Stimulated activated naive B cell treated with anti-CD40 and anti-IgM and Interleukin-4, amounts not matched to agents 10 μg/mL and 1 μg/mL and 100 μg/mL, for 72 hours (primary cell): Measurements from ENCODE around the gene PHRF1.

ENCODE experiments used
- ATAC-seq, 2 donors: fragments of 150-1000 bp; cut with Tn5 transposase; replicated peaks; 2 replicates each; pipeline ENCODE4 v1.10.0; 2021; ENCODE audit warnings: moderate library complexity in 1 of 2
- DNase-seq: peaks from one replicate; pipeline ENCODE4 v3.0.0; 2021
- H3K27ac Mint-ChIP-seq: one replicate; pipeline ENCODE4 v1.8.0; 2022; ENCODE audit warnings: mild to moderate bottlenecking, mixed read lengths
- H3K27me3 Mint-ChIP-seq, 2 donors: one replicate each; pipeline ENCODE4 v1.8.0; 2022; ENCODE audit warnings: mixed read lengths in 2 of 2
- H3K36me3 Mint-ChIP-seq, 2 donors: one replicate each; pipeline ENCODE4 v1.8.0; 2022; ENCODE audit warnings: mixed read lengths in 2 of 2, mild to moderate bottlenecking in 1 of 2
- H3K4me1 Mint-ChIP-seq, 2 donors: one replicate each; pipeline ENCODE4 v1.8.0; 2022; ENCODE audit warnings: mixed read lengths in 2 of 2, mild to moderate bottlenecking in 1 of 2
- H3K4me3 Mint-ChIP-seq, 2 donors: one replicate each; pipeline ENCODE4 v1.8.0; 2022; ENCODE audit warnings: mild to moderate bottlenecking in 2 of 2, mixed read lengths in 2 of 2, moderate library complexity in 1 of 2
- H3K9me3 Mint-ChIP-seq, 2 donors: one replicate each; pipeline ENCODE4 v1.8.0; 2022; ENCODE audit warnings: mixed read lengths in 2 of 2, mild to moderate bottlenecking in 1 of 2

The PHRF1 gene

DNA sequence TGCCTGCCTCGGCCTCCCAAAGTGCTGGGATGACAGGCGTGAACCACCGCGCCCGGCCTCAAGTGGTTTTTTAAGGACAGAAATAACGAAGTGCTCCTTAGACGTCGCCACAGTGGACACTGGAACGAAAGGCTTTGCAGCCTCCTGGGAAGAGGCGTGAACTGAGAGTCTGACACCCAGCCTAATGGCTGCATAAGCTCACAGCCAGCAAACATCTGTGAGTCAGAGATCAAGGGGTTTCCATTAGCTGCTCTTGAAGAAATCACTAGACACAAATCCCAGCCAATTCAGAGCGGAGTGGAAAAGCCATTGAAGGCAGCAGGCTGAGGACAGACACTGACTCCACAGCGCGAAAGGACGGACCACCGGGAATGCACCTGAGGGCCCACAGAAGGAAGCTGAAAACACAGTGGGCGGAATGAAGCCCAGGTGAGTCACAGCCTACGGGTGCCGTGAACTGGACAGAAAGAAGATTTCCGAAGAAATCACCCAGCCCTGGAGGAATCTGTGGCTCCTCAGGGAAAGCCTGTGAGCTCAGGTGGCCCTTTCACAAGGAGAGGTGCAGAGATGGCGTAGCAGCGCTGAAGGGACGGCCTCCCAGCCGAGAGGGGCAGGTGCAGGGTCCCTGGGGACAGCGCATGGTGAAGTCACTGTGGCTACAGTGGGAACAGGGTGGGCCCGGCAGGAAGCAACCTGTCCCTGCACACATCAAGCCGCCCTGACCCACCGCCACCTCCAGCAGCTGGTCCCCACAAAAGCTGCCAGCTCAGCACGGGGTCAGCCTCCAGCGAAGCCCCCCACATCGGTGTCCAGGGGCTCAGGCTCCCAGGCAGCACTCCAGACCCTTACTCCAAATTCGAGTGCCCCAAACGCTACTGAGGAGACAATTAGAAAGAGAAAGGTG is 27.3 kb upstream of the PHRF1 start:
- H3K4me3 Mint-ChIP-seq = no peak overlapping the region
- no peak for ATAC-seq
- H3K36me3 Mint-ChIP-seq = peaks cover 0 to 3% of the 10 kb centered on the region in 2 donors
- H3K27ac Mint-ChIP-seq = no peak overlapping the region
- peaks cover 0 to 8% of the 10 kb centered on the region in 2 donors for H3K4me1 Mint-ChIP-seq
- DNase-seq = no peak
- no peaks in the 10 kb centered on the region for H3K27me3 Mint-ChIP-seq
- H3K9me3 Mint-ChIP-seq = no peaks in the 10 kb centered on the region

DNA sequence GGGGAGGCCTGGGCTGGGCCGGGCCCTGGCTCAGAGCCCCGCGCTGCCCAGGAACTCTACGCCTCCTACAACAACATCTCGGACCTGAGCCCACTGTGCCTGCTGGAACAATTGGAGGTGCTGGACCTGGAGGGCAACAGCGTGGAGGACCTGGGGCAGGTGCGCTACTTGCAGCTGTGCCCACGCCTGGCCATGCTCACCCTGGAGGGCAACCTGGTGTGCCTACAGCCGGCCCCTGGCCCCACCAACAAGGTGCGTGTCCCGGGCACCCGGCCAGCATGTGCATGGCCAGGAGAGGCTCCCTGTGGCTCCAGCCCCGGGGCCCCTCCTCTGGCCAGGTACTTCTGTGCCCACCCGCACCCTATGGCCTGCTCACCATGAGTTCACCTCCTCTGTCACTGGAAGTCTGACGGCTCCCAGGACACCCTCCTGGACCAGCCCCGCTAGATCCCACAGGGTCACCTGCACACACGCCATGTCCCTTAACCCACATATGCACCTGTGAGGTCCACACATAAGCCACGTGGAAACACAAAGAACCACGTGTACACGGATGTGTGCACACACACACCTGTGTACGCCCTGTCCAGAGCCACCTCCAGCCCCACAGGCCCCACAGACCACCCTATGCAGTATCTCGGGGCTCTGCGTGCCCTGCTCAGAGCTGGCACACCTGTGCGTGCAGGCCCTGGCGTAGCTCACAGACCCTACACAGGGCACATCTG is 26.1 kb upstream of the PHRF1 start:
- ATAC-seq = no peak
- Mint-ChIP-seq H3K36me3 (peaks cover 0 to 3% of the 10 kb centered on the region in 2 donors), H3K4me3 (no peak overlapping the region), H3K4me1 (peaks cover 0 to 12% of the 10 kb centered on the region in 2 donors), H3K27ac (no peak overlapping the region), H3K9me3 (no peaks in the 10 kb centered on the region), H3K27me3 (no peaks in the 10 kb centered on the region)
- no peak for DNase-seq

DNA sequence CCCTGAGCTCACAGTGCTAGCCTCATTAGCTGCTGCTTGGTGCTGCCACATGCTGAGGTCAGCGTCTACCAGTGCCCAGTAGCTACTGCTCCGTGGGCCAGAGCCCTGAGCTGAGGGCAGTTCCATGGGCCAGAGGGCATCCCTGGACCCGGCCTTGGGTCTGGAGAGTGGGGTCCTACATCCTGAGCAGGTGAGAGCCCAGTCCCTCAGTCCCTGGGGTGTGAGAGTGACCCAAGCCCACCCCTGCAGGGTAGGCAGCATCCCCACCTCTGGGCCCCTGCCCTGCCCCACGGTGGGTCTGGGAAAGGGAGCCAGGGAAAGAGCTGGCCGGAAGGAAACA is 25.6 kb upstream of the PHRF1 start:
- Mint-ChIP-seq H3K27me3 (no peaks in the 10 kb centered on the region), H3K4me3 (no peak overlapping the region), H3K9me3 (no peaks in the 10 kb centered on the region), H3K27ac (no peak overlapping the region), H3K4me1 (peaks cover 0 to 12% of the 10 kb centered on the region in 2 donors), H3K36me3 (peaks cover 0 to 3% of the 10 kb centered on the region in 2 donors)
- no peak for DNase-seq
- no peak for ATAC-seq

DNA sequence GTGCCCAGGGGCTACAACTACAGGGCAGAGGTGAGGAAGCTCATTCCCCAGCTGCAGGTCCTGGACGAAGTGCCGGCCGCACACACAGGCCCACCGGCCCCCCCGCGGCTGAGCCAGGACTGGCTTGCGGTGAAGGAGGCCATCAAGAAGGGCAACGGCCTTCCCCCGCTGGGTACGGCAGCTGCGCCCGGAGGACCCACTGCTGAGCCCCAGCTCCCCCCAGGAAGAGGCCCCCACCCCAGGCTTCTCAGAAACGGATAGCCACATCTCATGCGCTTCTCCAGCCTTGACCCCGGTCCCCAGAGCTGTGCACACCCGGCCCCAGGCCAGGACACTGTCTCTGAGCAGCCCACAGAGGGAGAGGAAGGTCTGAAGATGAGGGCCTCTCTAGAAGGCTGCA is 25.1 kb upstream of the PHRF1 start:
- Mint-ChIP-seq H3K9me3 (no peaks in the 10 kb centered on the region), H3K27me3 (peaks cover 0 to under 1% of the 10 kb centered on the region in 2 donors), H3K36me3 (peaks cover 0 to 3% of the 10 kb centered on the region in 2 donors), H3K27ac (no peak overlapping the region), H3K4me1 (peaks cover 0 to 12% of the 10 kb centered on the region in 2 donors), H3K4me3 (no peak overlapping the region)
- no peak for DNase-seq
- no peak for ATAC-seq

DNA sequence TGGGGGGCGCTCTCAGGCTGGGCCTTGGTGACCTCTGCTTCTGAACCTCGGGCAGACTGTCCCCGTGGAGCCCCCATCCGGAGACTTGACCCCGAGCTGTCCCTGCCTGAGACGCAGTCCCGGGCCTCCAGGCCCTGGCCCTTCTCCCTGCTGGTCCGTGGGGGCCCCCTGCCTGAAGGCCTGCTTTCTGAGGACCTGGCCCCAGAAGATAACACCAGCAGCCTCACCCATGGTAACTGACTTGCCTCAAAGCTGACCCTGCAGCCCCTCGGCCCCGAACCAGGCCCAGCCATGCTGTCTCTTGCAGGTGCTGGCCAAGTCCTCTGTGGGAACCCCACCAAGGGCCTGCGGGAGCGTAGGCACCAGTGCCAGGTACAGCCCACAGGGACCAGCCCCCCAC is 24.7 kb upstream of the PHRF1 start:
- no peak overlapping the region for H3K4me3 Mint-ChIP-seq
- H3K36me3 Mint-ChIP-seq = peaks cover 0 to 3% of the 10 kb centered on the region in 2 donors
- H3K4me1 Mint-ChIP-seq = peaks cover 0 to 12% of the 10 kb centered on the region in 2 donors

DNA sequence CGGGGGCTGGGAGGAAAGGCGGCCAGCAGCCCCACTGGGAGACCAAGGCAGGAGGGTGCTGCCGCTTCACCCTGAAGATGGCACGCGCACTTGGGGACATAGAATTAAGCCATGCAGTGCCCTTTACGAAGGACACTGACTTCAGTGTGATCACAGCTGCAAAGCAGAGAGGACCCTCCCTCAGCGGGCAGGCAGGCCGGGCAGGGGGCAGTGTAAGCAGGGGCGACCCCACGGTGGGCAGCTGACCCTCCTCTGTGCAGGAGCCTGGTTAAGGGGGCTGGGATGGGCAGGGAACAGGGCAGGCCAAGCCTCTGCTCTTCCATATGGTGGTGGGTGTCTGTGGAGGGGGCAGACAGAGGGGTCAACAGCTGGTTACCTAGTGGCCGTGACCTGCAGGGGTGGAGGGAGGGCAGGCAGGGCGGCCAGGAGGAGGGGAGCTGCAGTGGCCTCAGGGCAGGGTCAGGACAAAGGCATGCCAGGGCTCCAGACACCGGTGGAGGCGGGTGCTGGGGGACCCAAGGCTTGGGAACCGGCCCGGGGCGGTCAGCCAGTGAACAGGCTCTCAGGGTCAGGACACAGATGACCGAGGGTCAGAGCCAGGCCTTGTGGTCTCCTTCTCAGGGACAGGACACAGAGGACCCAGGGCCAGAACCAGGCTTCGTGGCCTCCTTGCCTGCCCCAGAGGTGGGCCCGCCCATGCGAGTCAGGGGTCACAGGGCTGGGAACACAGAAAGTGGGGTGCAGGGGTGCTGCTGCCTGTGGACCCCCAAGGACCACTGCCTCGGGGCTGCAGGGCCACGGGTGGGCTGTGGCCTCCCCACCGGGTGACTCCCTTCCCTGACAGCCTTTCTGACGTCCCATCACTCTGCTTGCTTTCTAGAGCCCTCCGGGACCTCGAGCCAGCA is 22.9 kb upstream of the PHRF1 start:
- DNase-seq (no peak), ATAC-seq (no peak)
- H3K4me3 Mint-ChIP-seq = no peak overlapping the region
- peaks cover 0 to 3% of the 10 kb centered on the region in 2 donors for H3K36me3 Mint-ChIP-seq
- H3K27ac Mint-ChIP-seq = peak overlapping the region; percentile 37
- peaks cover 0 to 12% of the 10 kb centered on the region in 2 donors for H3K4me1 Mint-ChIP-seq
- H3K27me3 Mint-ChIP-seq = peaks cover 3 to 6% of the 10 kb centered on the region in 2 donors
- H3K9me3 Mint-ChIP-seq = no peaks in the 10 kb centered on the region

More for the DNA sequence above, 24.7 kb upstream of the PHRF1 start:
- Mint-ChIP-seq H3K27ac (no peak overlapping the region), H3K9me3 (no peaks in the 10 kb centered on the region), H3K27me3 (peaks cover 0 to 5% of the 10 kb centered on the region in 2 donors)
- no peak for DNase-seq
- no peak for ATAC-seq

DNA sequence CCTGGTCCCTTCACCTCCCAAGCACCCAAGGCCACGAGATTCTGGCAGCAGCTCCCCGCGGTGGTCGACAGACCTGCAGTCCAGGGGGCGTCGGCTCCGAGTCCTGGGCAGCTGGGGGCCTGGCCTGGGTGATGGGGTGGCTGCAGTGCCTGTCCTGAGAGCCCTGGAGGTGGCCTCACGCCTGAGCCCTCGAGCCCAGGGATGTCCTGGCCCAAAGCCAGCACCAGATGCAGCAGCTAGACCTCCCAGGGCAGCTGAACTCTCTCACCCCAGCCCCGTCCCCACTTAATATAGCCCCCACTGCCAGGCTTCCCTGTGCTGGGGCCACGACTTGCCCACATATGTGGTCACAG is 22.3 kb upstream of the PHRF1 start:
- no peaks in the 10 kb centered on the region for H3K9me3 Mint-ChIP-seq
- ATAC-seq = no peak
- peaks cover 0 to 12% of the 10 kb centered on the region in 2 donors for H3K4me1 Mint-ChIP-seq
- no peak for DNase-seq
- H3K4me3 Mint-ChIP-seq = peak overlapping the region; percentile 35 to 48
- H3K36me3 Mint-ChIP-seq = peaks cover 0 to 3% of the 10 kb centered on the region in 2 donors
- H3K27ac Mint-ChIP-seq = no peak overlapping the region
- H3K27me3 Mint-ChIP-seq = peaks cover 3 to 6% of the 10 kb centered on the region in 2 donors

DNA sequence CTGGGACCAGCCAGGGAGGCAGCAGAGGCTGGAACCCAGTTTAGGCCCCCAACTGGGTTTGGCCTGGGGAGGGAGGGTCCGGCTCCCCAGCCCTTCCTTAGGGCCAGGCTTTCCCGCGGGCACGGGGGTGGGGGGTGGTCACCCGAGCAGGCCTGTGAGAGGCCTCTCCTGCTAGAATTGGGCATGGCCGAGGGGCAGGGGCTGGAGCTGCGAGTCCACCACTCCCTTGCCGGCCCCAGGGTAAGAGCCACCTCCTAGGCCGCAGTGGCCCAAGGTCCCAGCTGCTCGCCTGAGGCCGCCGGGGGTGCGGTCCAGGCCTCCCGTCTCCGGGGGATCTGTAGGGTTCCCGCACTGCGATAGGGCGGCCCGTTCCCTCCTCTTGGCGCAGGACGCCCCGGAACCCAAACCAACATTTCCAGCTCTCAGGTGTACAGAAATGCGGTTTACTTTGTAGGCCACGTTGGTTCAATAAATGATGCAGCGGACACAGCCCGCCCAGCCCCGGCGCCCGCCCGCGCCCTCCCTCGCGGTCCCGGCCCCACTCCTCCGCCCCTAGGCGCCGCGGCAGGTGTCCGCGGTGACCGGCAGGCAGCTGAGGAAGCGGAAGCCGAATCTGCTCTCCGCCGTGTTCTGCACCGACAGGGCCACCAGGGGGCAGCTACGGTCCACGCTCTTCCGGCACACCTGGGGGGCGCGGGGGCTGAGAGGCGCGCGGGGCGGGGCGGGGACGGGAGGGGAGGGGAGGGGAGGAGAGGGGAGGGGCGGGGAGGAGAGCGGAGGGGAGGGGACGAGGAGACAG is 21.6 kb upstream of the PHRF1 start:
- ATAC-seq = peak; percentile 86 to 89
- Mint-ChIP-seq H3K27me3 (peaks cover 3 to 6% of the 10 kb centered on the region in 2 donors), H3K27ac (peak overlapping the region; percentile 31), H3K9me3 (no peaks in the 10 kb centered on the region), H3K36me3 (peaks cover 0 to 3% of the 10 kb centered on the region in 2 donors), H3K4me3 (peak overlapping the region; percentile 64 to 66), H3K4me1 (peaks cover 3 to 13% of the 10 kb centered on the region in 2 donors)
- DNase-seq = no peak

DNA sequence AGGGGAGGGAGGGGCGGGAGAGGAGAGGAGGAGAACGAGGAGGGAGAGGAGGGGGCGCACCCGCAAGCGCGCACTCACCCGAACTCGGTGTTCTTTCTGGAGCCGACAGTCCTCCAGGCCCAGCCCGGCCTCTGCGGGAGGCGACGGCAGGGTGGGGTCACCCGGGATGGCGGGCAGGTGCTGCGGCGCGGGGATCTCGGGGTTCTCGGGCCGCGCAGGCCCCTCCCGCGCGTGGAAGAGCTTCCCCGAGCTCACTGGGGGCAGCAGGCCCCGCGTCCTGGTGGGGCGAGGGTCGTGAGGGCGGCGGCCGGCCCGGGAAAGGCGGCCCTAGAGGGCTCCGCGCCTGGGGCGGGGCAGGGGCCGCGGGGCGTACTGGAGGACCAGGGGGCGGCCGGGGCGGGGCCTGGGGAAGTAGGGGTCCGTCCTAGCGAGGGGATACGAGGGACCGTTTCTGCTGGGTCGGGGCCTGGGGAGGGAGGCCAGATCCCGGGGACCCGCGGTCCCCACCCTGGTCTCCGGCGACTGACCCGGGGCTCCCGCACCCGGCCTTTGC is 21.0 kb upstream of the PHRF1 start:
- ATAC-seq = peak; percentile 8 to 14
- peak overlapping the region; percentile 32 to 64 for H3K4me3 Mint-ChIP-seq

DNA sequence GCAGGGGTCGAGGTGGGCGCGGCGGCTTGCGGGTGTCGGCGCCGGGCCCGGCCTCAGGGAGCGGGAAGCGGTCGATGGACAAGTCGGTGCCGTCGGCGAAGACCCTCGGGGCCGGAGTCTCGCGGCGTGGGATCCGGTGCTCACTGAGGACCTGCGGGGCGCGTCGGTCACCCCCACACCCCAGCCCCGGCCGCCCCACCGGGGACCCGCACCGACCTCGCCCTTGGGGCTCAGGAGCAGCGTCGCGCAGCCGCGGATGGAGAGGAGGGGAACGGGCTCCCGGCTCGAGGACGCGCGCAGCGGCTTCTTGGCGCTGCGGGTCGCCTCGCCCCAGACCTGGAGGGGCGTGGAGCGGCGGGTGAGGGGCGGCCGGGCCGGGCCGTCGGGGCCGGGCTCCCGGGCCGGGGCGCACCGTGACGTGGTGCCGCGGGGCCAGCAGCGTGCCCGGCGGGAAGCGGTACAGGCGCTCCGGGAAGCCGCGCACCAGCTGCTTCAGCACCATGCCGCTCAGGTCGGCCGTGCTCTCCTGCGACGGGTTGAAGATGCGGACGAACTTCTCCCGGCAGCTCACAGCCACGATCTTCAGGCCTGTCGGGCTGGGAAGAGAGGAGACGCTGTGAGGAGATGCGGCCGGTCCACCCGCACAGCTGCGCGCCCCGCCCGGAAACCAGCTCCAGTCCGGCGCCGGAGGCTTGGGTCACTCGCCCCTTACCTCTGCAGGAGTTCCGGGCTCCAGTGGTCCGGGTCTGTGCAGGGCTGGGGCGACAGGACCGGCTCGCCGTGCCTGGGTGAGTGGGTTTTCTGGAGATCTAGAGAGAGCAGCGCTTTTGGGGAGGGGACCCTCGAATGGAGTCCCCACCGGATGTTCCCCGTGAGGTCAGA is 20.2 kb upstream of the PHRF1 start:
- Mint-ChIP-seq H3K4me1 (peaks cover 8 to 21% of the 10 kb centered on the region in 2 donors), H3K27me3 (peaks cover 3 to 6% of the 10 kb centered on the region in 2 donors), H3K27ac (peak overlapping the region; percentile 28), H3K9me3 (no peaks in the 10 kb centered on the region), H3K36me3 (no peaks in the 10 kb centered on the region), H3K4me3 (peak overlapping the region in 1 of 2 donors; percentile 51)
- no peak for ATAC-seq
- DNase-seq = no peak

More for the DNA sequence above, 21.0 kb upstream of the PHRF1 start:
- no peak overlapping the region for H3K27ac Mint-ChIP-seq
- no peak for DNase-seq
- H3K9me3 Mint-ChIP-seq = no peaks in the 10 kb centered on the region
- peaks cover 3 to 6% of the 10 kb centered on the region in 2 donors for H3K27me3 Mint-ChIP-seq
- H3K4me1 Mint-ChIP-seq = peaks cover 8 to 20% of the 10 kb centered on the region in 2 donors
- peaks cover 0 to 1% of the 10 kb centered on the region in 2 donors for H3K36me3 Mint-ChIP-seq

DNA sequence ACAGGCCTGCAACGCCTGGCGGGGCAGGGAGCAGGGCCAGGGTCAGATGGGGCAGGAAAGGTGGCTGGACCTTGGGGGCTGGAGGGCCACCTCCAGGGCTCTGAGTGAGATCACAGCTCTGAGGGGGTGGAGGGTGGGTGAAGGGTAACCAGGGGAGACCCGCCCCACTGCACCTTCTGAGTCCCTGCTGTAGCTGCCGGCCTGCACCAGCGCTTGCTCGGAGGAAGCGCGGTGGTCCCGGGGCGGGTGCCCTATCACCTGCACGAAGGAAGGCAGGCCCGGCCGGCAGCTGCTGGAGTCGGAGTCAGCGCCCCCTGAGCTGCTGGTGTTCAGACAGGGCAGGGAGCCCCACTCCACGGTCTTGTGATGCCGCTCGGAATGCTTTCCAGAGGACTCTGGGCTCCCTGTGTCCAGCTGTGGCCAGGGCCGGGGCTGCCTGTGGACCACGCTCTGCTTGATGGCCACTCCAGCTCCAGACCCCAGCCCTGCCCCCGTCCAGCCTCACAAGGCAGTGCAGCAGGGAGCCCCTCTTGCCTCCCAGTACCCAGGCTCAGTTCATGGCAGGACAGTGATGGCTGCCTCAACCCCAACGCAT is 19.5 kb upstream of the PHRF1 start:
- ATAC-seq (no peak), DNase-seq (no peak)
- no peaks in the 10 kb centered on the region for H3K9me3 Mint-ChIP-seq
- peaks cover 12 to 27% of the 10 kb centered on the region in 2 donors for H3K4me1 Mint-ChIP-seq
- H3K36me3 Mint-ChIP-seq = no peaks in the 10 kb centered on the region
- peak overlapping the region; percentile 28 for H3K27ac Mint-ChIP-seq
- H3K27me3 Mint-ChIP-seq = peaks cover 3 to 6% of the 10 kb centered on the region in 2 donors
- H3K4me3 Mint-ChIP-seq = no peak overlapping the region
